Measurements from ENCODE around the gene XAGE2.

DNA sequence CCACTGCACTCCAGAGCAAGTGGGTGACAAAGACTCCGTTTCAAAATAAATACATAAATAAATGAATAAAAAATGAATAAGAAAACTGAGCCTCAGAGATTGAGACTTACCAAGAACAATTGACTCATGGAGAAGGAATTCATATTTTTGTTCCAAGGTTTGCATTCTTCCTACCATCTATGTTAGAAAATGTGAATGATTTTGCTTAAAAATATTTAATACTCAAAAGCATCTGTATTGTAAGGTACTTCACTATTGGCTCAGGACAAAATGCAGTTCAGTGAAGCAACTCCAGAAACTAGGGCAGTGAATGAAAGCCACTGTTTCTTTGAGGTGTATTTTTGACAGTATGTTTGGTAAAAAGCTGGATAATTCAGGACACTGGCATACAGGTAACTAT, 54.1 kb downstream of the XAGE2 start:
- TF ChIP-seq, protein P1, sequence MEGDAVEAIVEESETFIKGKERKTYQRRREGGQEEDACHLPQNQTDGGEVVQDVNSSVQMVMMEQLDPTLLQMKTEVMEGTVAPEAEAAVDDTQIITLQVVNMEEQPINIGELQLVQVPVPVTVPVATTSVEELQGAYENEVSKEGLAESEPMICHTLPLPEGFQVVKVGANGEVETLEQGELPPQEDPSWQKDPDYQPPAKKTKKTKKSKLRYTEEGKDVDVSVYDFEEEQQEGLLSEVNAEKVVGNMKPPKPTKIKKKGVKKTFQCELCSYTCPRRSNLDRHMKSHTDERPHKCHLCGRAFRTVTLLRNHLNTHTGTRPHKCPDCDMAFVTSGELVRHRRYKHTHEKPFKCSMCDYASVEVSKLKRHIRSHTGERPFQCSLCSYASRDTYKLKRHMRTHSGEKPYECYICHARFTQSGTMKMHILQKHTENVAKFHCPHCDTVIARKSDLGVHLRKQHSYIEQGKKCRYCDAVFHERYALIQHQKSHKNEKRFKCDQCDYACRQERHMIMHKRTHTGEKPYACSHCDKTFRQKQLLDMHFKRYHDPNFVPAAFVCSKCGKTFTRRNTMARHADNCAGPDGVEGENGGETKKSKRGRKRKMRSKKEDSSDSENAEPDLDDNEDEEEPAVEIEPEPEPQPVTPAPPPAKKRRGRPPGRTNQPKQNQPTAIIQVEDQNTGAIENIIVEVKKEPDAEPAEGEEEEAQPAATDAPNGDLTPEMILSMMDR (IDR thresholded peaks at IDR 0.05) = no peak
- no peak for TF ChIP-seq POLR2A (IDR thresholded peaks at IDR 0.05)
